D341Med (cell line): Measurements from ENCODE around the gene THOC5.
"Not testable (repeated sequence)": the region's sequence is repeated elsewhere in the genome, so short reads cannot be mapped to it uniquely, and the experiment has no call there.

Source experiments
- DNase-seq: peaks from one replicate; pipeline ENCODE4 v3.0.0; 2012; ENCODE audit warnings: low spot score

THOC5 gene

DNA sequence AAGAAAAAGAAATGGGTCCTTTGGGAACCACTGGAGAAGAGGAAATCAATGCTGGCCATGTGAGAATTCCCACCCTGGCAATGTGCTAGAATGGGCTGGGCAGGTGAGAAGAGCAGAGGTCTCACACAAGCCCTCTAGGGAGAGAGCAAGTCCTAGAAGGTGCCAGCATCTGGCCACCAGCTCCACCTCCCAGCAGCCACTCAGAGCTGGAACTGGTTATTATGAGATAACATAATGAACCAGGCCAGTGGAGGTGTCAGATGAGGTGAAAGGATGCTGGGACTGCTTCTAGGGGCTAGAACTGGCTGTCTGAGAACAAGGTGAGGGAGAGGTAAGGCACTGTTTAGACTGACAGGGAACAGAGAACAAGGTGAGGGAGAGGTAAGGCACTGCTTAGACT, 44.3 kb downstream of the THOC5 start:
- DNase-seq: no peak

- peak; percentile 79 for DNase-seq
Observed at GRCh38 chr22:29503811-29504372, 49.7 kb downstream of the THOC5 start.

GRCh38 chr22:29499852-29500251, 53.7 kb downstream of the THOC5 start:
- no peak for DNase-seq

GRCh38 chr22:29493636-29494035, 59.9 kb downstream of the THOC5 start:
- no peak for DNase-seq

- no peak for DNase-seq
Observed at GRCh38 chr22:29491012-29491411, 62.5 kb downstream of the THOC5 start.

- DNase-seq: not testable (repeated sequence)
Observed at GRCh38 chr22:29489127-29489780, 64.3 kb downstream of the THOC5 start.

DNA sequence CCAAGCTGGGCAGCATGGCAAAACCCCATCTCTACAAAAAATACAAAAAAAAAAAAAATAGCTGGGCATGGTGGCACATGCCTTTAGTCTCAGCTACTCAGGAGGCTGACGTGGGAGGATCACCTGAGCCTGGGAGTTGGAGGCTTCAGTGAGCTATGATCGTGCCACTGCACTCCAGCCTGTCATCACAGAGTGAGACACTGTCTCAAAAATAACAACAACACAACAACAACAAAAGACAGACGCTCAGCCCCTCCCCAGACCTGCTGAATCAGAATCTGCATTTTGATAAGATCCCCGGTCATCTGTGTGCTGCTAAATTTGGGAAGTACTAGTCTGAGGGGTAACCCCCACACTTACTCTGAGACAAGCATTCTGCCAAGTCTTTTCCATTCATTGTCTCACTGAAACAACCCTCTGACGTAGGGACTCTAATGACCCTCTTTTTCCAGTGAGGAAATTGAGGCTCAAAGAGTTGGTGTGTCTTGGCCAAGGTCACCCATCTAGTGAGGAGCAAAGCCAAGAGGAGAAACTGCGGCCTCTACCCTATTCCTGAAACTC, 66.1 kb downstream of the THOC5 start:
- no peak for DNase-seq

DNA sequence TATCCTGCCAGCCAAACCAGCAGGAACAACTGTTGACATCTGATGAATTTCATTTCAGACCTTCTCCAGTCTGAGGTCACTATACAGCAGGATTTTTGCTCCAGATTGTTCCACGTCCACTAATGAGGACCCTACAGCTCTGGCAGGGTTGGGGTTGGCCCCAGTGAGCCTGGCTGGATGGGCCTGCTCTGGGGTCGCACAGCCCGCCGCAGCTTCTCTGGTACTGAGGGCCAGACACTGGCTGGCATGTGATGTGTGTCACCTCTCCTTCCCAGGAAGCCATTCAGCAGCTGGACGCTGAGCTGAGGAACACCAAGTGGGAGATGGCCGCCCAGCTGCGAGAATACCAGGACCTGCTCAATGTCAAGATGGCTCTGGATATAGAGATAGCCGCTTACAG, 68.1 kb downstream of the THOC5 start:
- DNase-seq: no peak

DNA sequence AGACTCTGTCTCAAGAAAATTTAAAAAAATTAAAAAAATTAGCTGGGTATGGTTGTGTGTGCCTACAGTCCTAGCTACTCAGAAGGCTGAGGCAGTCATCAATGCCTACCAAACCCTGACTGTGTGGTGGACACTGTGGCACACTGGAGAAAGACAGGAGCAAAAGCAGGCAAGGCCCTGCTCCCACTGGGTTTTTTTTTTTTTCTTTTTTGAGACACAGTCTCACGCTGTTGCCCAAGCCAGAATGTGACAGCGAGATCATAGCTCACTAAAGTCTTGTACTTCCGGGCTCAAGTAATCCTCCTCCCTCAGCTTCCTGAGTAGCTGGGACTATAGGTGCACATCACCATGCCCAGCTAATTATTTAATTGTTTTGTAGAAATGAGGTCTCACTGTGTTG, 68.9 kb downstream of the THOC5 start:
- DNase-seq: no peak

DNA sequence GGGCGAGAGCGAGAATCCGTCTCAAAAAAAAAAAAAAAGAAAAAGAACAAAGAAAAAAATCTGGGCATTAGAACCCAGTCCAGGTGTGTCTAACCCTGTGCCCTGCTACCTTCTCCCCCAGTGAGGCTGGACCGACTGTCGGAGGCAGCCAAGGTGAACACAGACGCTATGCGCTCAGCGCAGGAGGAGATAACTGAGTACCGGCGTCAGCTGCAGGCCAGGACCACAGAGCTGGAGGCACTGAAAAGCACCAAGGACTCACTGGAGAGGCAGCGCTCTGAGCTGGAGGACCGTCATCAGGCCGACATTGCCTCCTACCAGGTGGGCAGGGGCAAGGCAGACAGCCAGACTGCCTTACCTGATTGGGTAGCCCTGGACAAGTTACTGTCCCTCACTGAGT, 70.3 kb downstream of the THOC5 start:
- DNase-seq: no peak

- no peak for DNase-seq
Observed at GRCh38 chr22:29482726-29483125, 70.8 kb downstream of the THOC5 start.

DNA sequence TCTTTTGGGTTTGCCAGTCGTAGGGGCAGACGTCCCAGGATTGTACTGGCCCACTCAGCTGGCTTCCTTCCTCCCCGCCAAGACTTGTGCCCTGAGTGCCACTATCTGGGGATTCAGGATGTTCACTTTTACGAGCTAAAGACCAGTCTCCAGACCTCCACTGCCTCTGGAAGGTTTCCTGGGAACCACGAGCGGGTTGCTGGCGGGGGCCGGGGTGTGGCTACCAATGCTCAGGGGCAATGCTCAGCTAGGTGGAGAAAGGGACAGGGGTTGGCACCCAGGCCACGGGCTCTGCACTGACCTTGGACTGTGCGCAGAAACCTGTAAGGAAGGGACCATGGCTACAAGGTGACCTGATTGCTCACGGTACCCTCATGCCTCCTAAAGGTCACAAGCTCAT, 71.3 kb downstream of the THOC5 start:
- DNase-seq: no peak

DNA sequence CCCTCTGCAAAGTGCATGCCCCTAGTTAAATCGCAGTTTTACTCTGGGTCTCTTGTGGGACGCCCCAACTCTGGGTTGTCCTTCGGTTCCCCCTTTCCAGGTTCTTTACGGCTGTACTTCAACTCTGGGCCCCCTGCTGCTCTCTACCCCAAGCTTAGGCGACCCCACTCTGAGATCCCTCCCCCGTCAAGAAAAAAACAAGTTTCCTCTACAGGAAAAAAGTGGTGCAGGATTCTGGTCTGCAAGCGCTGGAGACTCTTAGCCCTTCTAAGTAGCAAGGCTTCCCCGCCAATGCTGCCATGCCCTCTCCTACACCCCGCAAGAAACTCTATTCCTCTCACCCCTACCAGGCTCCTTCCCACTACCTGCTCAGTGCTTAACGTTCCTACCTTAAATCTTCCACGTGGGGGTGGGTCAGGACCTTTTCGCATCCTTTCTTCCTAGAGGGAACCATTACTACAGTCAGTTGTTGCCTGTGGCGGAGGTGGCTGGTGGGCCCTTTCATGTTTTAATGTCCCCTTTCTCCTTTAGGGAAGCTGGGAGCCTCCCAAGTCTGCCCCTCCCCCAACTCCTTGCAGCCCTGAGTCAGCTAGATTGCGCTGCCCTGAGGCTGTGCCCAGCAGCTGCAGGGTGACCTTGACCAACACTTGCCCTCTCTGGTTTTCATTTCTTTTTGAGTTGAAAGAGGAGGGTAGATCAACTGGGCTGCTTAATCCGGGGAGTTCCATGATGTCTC, 72.1 kb downstream of the THOC5 start:
- DNase-seq: no peak

DNA sequence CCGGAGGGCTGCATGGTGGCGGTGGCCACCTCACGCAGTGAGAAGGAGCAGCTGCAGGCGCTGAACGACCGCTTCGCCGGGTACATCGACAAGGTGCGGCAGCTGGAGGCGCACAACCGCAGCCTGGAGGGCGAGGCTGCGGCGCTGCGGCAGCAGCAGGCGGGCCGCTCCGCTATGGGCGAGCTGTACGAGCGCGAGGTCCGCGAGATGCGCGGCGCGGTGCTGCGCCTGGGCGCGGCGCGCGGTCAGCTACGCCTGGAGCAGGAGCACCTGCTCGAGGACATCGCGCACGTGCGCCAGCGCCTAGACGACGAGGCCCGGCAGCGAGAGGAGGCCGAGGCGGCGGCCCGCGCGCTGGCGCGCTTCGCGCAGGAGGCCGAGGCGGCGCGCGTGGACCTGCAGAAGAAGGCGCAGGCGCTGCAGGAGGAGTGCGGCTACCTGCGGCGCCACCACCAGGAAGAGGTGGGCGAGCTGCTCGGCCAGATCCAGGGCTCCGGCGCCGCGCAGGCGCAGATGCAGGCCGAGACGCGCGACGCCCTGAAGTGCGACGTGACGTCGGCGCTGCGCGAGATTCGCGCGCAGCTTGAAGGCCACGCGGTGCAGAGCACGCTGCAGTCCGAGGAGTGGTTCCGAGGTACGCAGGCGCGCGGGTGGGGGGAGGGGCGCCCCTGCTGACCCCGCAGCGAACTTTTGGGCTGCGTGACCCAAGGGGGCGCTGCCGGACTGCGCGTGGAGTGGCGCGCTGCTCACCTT, 72.9 kb downstream of the THOC5 start:
- DNase-seq: peak; percentile 97

GRCh38 chr22:29480262-29480511, 73.4 kb downstream of the THOC5 start:
- DNase-seq: no peak

DNA sequence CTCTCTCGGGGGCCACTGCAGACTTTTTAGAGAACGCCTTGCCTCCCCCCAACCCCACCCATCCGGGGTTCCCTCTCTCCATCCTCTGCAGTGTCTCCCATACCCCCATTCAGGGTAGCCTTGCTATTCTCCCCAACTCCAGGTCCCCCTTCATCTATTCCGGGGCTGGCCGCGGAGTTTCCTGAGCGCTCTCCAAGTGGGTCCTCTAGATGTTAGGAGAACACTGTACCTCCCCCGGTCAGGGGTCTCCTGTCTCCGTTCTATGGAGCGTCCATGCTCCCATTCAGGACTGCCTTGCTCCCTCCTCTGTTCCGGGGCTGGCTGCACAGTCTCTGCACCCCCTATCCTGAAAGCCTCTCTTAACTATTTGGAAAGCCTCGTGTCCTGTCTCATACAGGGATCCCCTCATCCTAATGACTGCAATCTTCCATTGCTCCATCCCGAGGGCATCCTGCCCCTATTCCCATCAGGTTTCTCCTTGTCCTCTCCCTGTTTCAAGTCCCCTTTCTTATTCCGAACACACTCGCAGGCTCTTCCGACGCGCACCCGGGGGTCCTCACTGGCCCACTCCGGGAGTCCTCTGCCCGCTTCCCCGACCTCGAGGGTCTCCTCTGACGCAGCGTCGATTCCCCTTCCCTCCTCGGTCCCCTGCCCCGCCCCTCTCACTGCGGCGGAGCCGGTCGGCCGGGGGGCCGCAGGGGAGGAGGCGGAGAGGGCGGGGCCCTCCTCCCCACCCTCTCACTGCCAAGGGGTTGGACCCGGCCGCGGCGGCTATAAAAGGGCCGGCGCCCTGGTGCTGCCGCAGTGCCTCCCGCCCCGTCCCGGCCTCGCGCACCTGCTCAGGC, 73.9 kb downstream of the THOC5 start, which contains the start of gene NEFH:
Gene NEFH (plus strand): TSS at position 802 of the 845 bp plus-strand sequence. CDS start 45 bp downstream, outside the sequence.
- DNase-seq: peak; percentile 97

GRCh38 chr22:29478326-29479276, 75.0 kb downstream of the THOC5 start:
- peak; percentile 60 for DNase-seq

GRCh38 chr22:29477723-29478318, 75.7 kb downstream of the THOC5 start:
- no peak for DNase-seq

DNA sequence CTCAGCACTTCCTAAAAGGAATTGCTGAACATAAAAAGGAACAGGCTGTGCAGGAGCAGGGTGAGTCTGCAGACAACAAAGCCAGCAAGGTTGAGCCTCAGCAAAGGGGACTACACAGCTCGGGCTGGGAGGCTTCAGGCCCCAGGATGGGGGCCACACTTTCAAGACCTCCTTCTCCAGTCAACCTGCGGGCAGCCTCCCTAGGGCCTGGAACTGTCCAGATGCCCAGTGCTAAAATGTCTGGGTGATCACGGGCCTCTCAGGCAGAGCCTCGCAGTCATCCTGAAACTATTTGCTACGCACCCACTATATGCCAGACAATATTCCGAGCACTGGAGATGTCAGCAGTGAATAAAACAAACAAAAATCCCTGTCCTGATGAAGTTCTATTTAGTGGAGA, 77.4 kb downstream of the THOC5 start:
- DNase-seq: no peak

DNA sequence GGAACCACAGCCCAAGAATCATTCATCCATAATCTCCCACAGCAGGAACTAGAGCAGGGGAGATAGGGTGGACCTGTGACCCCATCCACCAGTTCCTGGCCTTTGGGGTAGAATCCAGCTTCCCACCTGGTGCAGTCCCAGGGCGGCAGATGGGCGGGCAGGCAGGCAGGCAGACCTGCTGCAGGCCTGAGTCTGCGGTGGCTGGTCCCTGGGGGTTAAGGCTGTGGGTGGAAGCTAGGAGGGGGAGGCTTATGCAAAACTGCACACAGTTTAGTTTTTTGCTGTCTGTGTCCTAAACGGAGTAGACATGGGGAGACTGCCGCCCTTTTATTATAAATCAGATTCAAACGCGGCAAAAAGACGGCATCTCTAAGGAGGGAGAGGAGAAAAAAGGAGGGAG, 78.0 kb downstream of the THOC5 start:
- peak; percentile 88 for DNase-seq
